ENCODE measurements around the gene ABI3BP.

Gene ABI3BP

DNA sequence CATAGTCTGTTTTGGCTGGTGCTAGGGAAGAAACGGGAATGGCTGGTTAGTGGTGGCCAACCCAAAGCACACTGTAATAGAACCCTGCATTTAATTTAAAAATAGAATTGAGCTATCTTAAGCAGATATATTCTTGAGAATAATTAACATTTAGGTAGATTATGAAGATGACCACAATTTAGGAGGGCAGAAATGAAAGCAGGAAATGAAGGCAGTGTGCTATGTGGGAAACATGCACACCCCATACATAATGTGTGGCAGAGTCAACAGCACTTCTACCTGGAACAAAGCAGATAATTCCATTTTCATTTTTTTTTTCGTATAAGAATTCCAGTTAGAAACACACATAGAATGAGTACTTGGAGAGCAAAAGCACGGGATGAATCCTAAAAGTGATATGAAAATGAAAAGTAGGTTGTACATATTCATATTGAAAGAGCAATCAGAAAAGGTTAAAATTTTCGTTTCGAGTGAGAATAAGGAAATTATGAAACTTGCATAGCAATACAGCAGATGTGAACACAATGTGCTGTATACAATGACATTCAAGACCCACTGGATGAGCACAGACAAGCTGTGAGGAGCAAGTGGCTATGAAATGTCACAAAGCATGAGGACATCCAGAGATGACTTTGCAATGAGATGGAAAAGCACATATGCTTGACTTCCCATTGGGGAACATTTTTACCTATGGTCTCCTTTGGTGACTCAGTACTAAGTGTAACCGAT lies 181.3 kb downstream of the ABI3BP start:
- no peak overlapping the region for H2BK120ac ChIP-seq (ENCODE audit: insufficient read depth, low read length, poor library complexity)

DNA sequence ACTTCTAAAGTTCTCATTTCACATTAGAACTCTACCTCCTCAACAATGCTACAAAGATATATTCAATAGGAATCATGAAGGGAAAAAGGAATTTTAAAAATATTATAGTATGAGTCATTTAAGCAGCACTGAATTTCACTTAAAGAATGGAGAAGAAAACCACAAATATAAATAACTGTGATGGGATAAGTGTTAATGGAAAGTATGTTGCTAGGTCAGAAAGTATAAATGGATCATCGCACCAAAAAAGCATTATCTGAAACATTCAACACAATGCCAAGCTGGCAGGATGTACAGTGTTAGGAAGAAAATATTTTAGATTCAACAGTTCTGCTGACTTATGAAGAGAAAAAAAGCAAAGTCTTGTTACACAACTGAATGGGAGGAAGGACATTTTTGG lies 182.6 kb downstream of the ABI3BP start:
- no peak overlapping the region for H4K91ac ChIP-seq (ENCODE audit: low read depth, low read length)
- H3K4me1 ChIP-seq (ENCODE audit: control insufficient read depth in 1 of 2, insufficient read depth in 2 of 2, low read length in 2 of 2) = no peaks in the 10 kb centered on the region
- H3K36me3 ChIP-seq (ENCODE audit: control insufficient read depth in 1 of 2, insufficient read depth in 2 of 2, low read length in 2 of 2) = no peaks in the 10 kb centered on the region
- no peak overlapping the region for H2BK5ac ChIP-seq (ENCODE audit: low read depth, low read length, poor library complexity)
- no peak overlapping the region for H3K9ac ChIP-seq (ENCODE audit: low read length)
- H3K27me3 ChIP-seq (ENCODE audit: insufficient read depth, low read length) = no peaks in the 10 kb centered on the region
- no peak overlapping the region for H3K4me3 ChIP-seq (ENCODE audit: low read depth, low read length)
- H3K27ac ChIP-seq (ENCODE audit: low read depth, low read length) = no peak overlapping the region
- WGBS (ENCODE audit: extremely low coverage, insufficient coverage, insufficient read length) = no CpG with 5 or more reads among the region's 1 CpG
- H3K4ac ChIP-seq (ENCODE audit: low read depth, low read length) = no peak overlapping the region
- no peak overlapping the region for H2BK12ac ChIP-seq (ENCODE audit: low read length)
- H3K18ac ChIP-seq (ENCODE audit: low read length) = no peak overlapping the region
- no peak overlapping the region for H2AK5ac ChIP-seq (ENCODE audit: low read length)
- H3K79me1 ChIP-seq (ENCODE audit: low read length) = no peaks in the 10 kb centered on the region
- H3K14ac ChIP-seq (ENCODE audit: low read length) = no peak overlapping the region
- no peak overlapping the region for H3K4me2 ChIP-seq (ENCODE audit: low read length)
- H3K9me3 ChIP-seq (ENCODE audit: insufficient read depth, low read depth, low read length) = no peaks in the 10 kb centered on the region
- H3K79me2 ChIP-seq (ENCODE audit: control insufficient read depth, insufficient read depth, low read length, poor library complexity) = no peaks in the 10 kb centered on the region
- H4K8ac ChIP-seq (ENCODE audit: low read depth, low read length) = no peak overlapping the region
- no peak overlapping the region for H2AFZ ChIP-seq (ENCODE audit: insufficient read depth, low read length, poor library complexity)
- no peak overlapping the region for H2BK120ac ChIP-seq (ENCODE audit: insufficient read depth, low read length, poor library complexity)
- H4K12ac ChIP-seq (ENCODE audit: low read depth, low read length) = no peak overlapping the region
- no peak overlapping the region for H3K23ac ChIP-seq (ENCODE audit: low read length)
- DNase-seq = no peak

More for the DNA sequence above, 181.3 kb downstream of the ABI3BP start:
- DNase-seq = no peak
- Histone ChIP-seq H3K23ac (ENCODE audit: low read length) (no peak overlapping the region), H3K79me2 (ENCODE audit: control insufficient read depth, insufficient read depth, low read length, poor library complexity) (no peaks in the 10 kb centered on the region), H4K91ac (ENCODE audit: low read depth, low read length) (no peak overlapping the region), H4K8ac (ENCODE audit: low read depth, low read length) (no peak overlapping the region), H3K4me1 (ENCODE audit: control insufficient read depth in 1 of 2, insufficient read depth in 2 of 2, low read length in 2 of 2) (no peaks in the 10 kb centered on the region), H3K9ac (ENCODE audit: low read length) (no peak overlapping the region), H2BK12ac (ENCODE audit: low read length) (no peak overlapping the region), H3K4ac (ENCODE audit: low read depth, low read length) (no peak overlapping the region), H3K36me3 (ENCODE audit: control insufficient read depth in 1 of 2, insufficient read depth in 2 of 2, low read length in 2 of 2) (no peaks in the 10 kb centered on the region), H3K9me3 (ENCODE audit: insufficient read depth, low read depth, low read length) (no peaks in the 10 kb centered on the region), H3K27me3 (ENCODE audit: insufficient read depth, low read length) (no peaks in the 10 kb centered on the region), H2BK5ac (ENCODE audit: low read depth, low read length, poor library complexity) (no peak overlapping the region), H4K12ac (ENCODE audit: low read depth, low read length) (no peak overlapping the region), H3K4me3 (ENCODE audit: low read depth, low read length) (no peak overlapping the region), H3K4me2 (ENCODE audit: low read length) (no peak overlapping the region), H3K14ac (ENCODE audit: low read length) (no peak overlapping the region), H3K27ac (ENCODE audit: low read depth, low read length) (no peak overlapping the region), H3K18ac (ENCODE audit: low read length) (no peak overlapping the region), H2AFZ (ENCODE audit: insufficient read depth, low read length, poor library complexity) (no peak overlapping the region), H3K79me1 (ENCODE audit: low read length) (no peaks in the 10 kb centered on the region), H2AK5ac (ENCODE audit: low read length) (no peak overlapping the region)
- WGBS (ENCODE audit: extremely low coverage, insufficient coverage, insufficient read length) = 100% methylated on average over 2 of the region's 6 CpGs

DNA sequence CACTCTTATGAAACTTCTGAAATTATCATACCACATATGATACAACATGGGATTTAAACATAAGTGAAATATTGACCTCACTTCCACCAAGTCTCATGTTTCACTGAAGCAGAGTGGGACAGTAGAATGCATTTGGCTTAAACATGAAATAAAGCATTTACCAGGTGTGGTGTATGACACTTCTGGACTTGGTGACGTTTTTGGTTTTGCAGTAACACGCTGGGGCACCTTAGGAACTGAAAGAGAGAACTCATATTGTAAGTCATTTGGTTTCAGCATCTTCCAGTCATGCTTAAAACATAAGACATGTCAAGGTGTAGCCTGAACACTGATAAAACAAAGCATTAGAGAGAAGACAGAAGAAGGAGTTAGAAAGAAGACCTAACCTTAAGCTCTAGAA lies 188.6 kb downstream of the ABI3BP start:
- no peak overlapping the region for H4K12ac ChIP-seq (ENCODE audit: low read depth, low read length)
- no peak overlapping the region for H3K4me3 ChIP-seq (ENCODE audit: low read depth, low read length)
- H2BK120ac ChIP-seq (ENCODE audit: insufficient read depth, low read length, poor library complexity) = no peak overlapping the region
- no CpG with 5 or more reads among the region's 2 CpGs for WGBS (ENCODE audit: extremely low coverage, insufficient coverage, insufficient read length)
- no peak overlapping the region for H3K9ac ChIP-seq (ENCODE audit: low read length)
- no peak overlapping the region for H2BK5ac ChIP-seq (ENCODE audit: low read depth, low read length, poor library complexity)
- no peak overlapping the region for H3K27ac ChIP-seq (ENCODE audit: low read depth, low read length)
- no peak overlapping the region for H2AFZ ChIP-seq (ENCODE audit: insufficient read depth, low read length, poor library complexity)
- no peaks in the 10 kb centered on the region for H3K36me3 ChIP-seq (ENCODE audit: control insufficient read depth in 1 of 2, insufficient read depth in 2 of 2, low read length in 2 of 2)
- no peak overlapping the region for H2BK12ac ChIP-seq (ENCODE audit: low read length)
- H4K8ac ChIP-seq (ENCODE audit: low read depth, low read length) = no peak overlapping the region
- no peaks in the 10 kb centered on the region for H3K4me1 ChIP-seq (ENCODE audit: control insufficient read depth in 1 of 2, insufficient read depth in 2 of 2, low read length in 2 of 2)
- H3K79me1 ChIP-seq (ENCODE audit: low read length) = no peaks in the 10 kb centered on the region
- H3K14ac ChIP-seq (ENCODE audit: low read length) = no peak overlapping the region
- no peak overlapping the region for H3K4me2 ChIP-seq (ENCODE audit: low read length)
- no peaks in the 10 kb centered on the region for H3K9me3 ChIP-seq (ENCODE audit: insufficient read depth, low read depth, low read length)
- H3K23ac ChIP-seq (ENCODE audit: low read length) = no peak overlapping the region
- no peak overlapping the region for H4K91ac ChIP-seq (ENCODE audit: low read depth, low read length)
- no peak overlapping the region for H2AK5ac ChIP-seq (ENCODE audit: low read length)
- no peak overlapping the region for H3K4ac ChIP-seq (ENCODE audit: low read depth, low read length)
- DNase-seq = no peak
- no peaks in the 10 kb centered on the region for H3K79me2 ChIP-seq (ENCODE audit: control insufficient read depth, insufficient read depth, low read length, poor library complexity)
- no peaks in the 10 kb centered on the region for H3K27me3 ChIP-seq (ENCODE audit: insufficient read depth, low read length)
- no peak overlapping the region for H3K18ac ChIP-seq (ENCODE audit: low read length)

DNA sequence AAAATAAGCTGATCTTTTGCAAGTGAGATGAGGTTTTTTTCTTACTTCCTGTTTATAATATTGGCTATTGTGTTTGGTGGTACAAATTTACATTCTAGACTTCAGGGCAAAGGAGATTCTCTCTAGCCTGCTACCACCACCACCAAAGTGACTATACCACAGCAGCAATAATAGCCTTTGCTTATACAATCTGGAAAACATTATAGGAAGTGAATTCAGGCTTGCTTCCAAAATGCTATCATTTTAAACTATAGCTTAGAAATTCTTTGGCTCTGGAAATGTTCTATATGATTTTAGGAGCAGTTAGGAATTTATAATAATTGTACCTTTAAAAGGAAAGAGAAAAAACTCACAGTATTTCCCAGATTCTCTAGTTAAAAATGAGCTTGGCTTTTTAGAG lies 189.5 kb downstream of the ABI3BP start:
- no peak overlapping the region for H3K18ac ChIP-seq (ENCODE audit: low read length)
- H3K4me3 ChIP-seq (ENCODE audit: low read depth, low read length) = no peak overlapping the region
- no peaks in the 10 kb centered on the region for H3K27me3 ChIP-seq (ENCODE audit: insufficient read depth, low read length)
- no peak overlapping the region for H3K14ac ChIP-seq (ENCODE audit: low read length)
- no peaks in the 10 kb centered on the region for H3K36me3 ChIP-seq (ENCODE audit: control insufficient read depth in 1 of 2, insufficient read depth in 2 of 2, low read length in 2 of 2)
- H2BK12ac ChIP-seq (ENCODE audit: low read length) = no peak overlapping the region
- H3K23ac ChIP-seq (ENCODE audit: low read length) = no peak overlapping the region
- no peaks in the 10 kb centered on the region for H3K79me2 ChIP-seq (ENCODE audit: control insufficient read depth, insufficient read depth, low read length, poor library complexity)
- no peak overlapping the region for H4K91ac ChIP-seq (ENCODE audit: low read depth, low read length)
- H4K8ac ChIP-seq (ENCODE audit: low read depth, low read length) = no peak overlapping the region
- H3K9me3 ChIP-seq (ENCODE audit: insufficient read depth, low read depth, low read length) = no peaks in the 10 kb centered on the region
- no peak overlapping the region for H2AFZ ChIP-seq (ENCODE audit: insufficient read depth, low read length, poor library complexity)
- no peaks in the 10 kb centered on the region for H3K4me1 ChIP-seq (ENCODE audit: control insufficient read depth in 1 of 2, insufficient read depth in 2 of 2, low read length in 2 of 2)
- no peak overlapping the region for H3K4me2 ChIP-seq (ENCODE audit: low read length)
- DNase-seq = no peak
- H3K4ac ChIP-seq (ENCODE audit: low read depth, low read length) = no peak overlapping the region
- no peak overlapping the region for H3K9ac ChIP-seq (ENCODE audit: low read length)
- no peak overlapping the region for H2AK5ac ChIP-seq (ENCODE audit: low read length)
- no peak overlapping the region for H4K12ac ChIP-seq (ENCODE audit: low read depth, low read length)
- no peaks in the 10 kb centered on the region for H3K79me1 ChIP-seq (ENCODE audit: low read length)
- no peak overlapping the region for H3K27ac ChIP-seq (ENCODE audit: low read depth, low read length)
- H2BK5ac ChIP-seq (ENCODE audit: low read depth, low read length, poor library complexity) = no peak overlapping the region
- H2BK120ac ChIP-seq (ENCODE audit: insufficient read depth, low read length, poor library complexity) = no peak overlapping the region

All from trophoblast cell (in vitro differentiated cells and primary cell).